IMR-90 (cell line): ENCODE results near the gene LTBP2. TPM values are rescaled to one million over a fixed set of nuclear protein-coding genes. Genes with fewer than 3 reads are reported as not detected.

ENCODE experiments used
- ATAC-seq: fragments of 200-7000 bp; cut with Tn5 transposase; 2 replicates; pipeline ENCODE4 v1.9.1; 2020; ENCODE audit warnings: low read depth, mild to moderate bottlenecking, moderate library complexity
- BruUV-seq: library from RNA; stranded (reverse); fragments of 400-500 nt; replicated peaks from 2 replicates; lab custom pipeline; 2021; lab: Mats Ljungman, UMichigan
- CTCF ChIA-PET: fragments of 300-600 bp; formaldehyde crosslinking; extraction: SDS; loops from one replicate; lab custom pipeline; 2021; ENCODE audit warnings: antibody characterized with exemption; lab: Yijun Ruan, JAX
- POLR2A ChIA-PET: fragments of 300-600 bp; sonication (Branson Sonifier 250); formaldehyde crosslinking; loops from one replicate; lab custom pipeline; 2022; ENCODE audit warnings: antibody characterized with exemption; ENCODE audit not compliant: unreplicated experiment; lab: Charles Lee
- DNase-seq: peaks from one replicate; pipeline ENCODE4 v3.0.0; 2013
- H2AFZ ChIP-seq: replicated peaks from 2 replicates; pipeline ENCODE3; 2013; ENCODE audit warnings: low read length, mild to moderate bottlenecking; ENCODE audit not compliant: poor library complexity
- H2AK5ac ChIP-seq: 2 replicates; pipeline ENCODE4 v1.6.1; 2013; ENCODE audit warnings: low read depth, low read length, inconsistent platforms
- H2AK9ac ChIP-seq: replicated peaks from 2 replicates; pipeline ENCODE3; 2013; ENCODE audit warnings: mild to moderate bottlenecking, low read depth, low read length, moderate library complexity; ENCODE audit not compliant: poor library complexity
- H2BK120ac ChIP-seq: 2 replicates; pipeline ENCODE4 v1.6.1; 2013; ENCODE audit warnings: low read depth, low read length, inconsistent platforms
- H2BK15ac ChIP-seq: 3 replicates; pipeline ENCODE4 v1.6.1; 2013; ENCODE audit warnings: low read depth, low read length, inconsistent platforms
- H2BK20ac ChIP-seq: 2 replicates; pipeline ENCODE4 v1.6.1; 2013; ENCODE audit warnings: low read depth, mild to moderate bottlenecking, inconsistent platforms, low read length, moderate library complexity
- H2BK5ac ChIP-seq: 2 replicates; pipeline ENCODE4 v1.6.1; 2013; ENCODE audit warnings: mild to moderate bottlenecking, low read depth, low read length, inconsistent platforms; ENCODE audit not compliant: poor library complexity, severe bottlenecking
- H3K14ac ChIP-seq: replicated peaks from 2 replicates; pipeline ENCODE4 v1.6.1; 2013; ENCODE audit warnings: low read depth, low read length, inconsistent platforms
- H3K18ac ChIP-seq: 2 replicates; pipeline ENCODE4 v1.6.1; 2013; ENCODE audit warnings: low read depth, low read length, control low read depth
- H3K23ac ChIP-seq: 2 replicates; pipeline ENCODE4 v1.6.1; 2013; ENCODE audit warnings: low read depth, low read length, inconsistent platforms
- H3K27ac ChIP-seq: 2 replicates; pipeline ENCODE4 v1.5.1; 2013; ENCODE audit warnings: mild to moderate bottlenecking, control low read depth, low read length; ENCODE audit not compliant: insufficient read depth
- H3K27me3 ChIP-seq: 2 replicates; pipeline ENCODE4 v1.6.1; 2013; ENCODE audit warnings: low read length; ENCODE audit not compliant: control insufficient read depth, insufficient read depth
- H3K36me3 ChIP-seq: 2 replicates; pipeline ENCODE4 v1.6.1; 2013; ENCODE audit warnings: low read length, mixed read lengths; ENCODE audit not compliant: control insufficient read depth, insufficient read depth
- H3K4ac ChIP-seq: 2 replicates; pipeline ENCODE4 v1.6.1; 2013; ENCODE audit warnings: low read depth, low read length, inconsistent platforms
- H3K4me1 ChIP-seq: 2 replicates; pipeline ENCODE4 v1.6.1; 2013; ENCODE audit warnings: low read length, mixed read lengths; ENCODE audit not compliant: control insufficient read depth, insufficient read depth
- H3K4me2 ChIP-seq: 2 replicates; pipeline ENCODE4 v1.6.1; 2013; ENCODE audit warnings: low read depth, mild to moderate bottlenecking, control low read depth, low read length, moderate library complexity
- H3K4me3 ChIP-seq: 2 replicates; pipeline ENCODE4 v1.5.1; 2013; ENCODE audit warnings: low read depth, mild to moderate bottlenecking, control low read depth, low read length, moderate library complexity; ENCODE audit not compliant: insufficient read depth
- H3K56ac ChIP-seq: 2 replicates; pipeline ENCODE4 v1.6.1; 2013; ENCODE audit warnings: low read length, inconsistent platforms; ENCODE audit not compliant: insufficient read depth; ENCODE audit errors: extremely low read depth
- H3K79me1 ChIP-seq, 2 experiments: 2 replicates each; pipeline ENCODE4 v1.6.1; 2013; ENCODE audit warnings: low read length in 2 of 2, inconsistent platforms in 1 of 2, low read depth in 1 of 2
- H3K9ac ChIP-seq: 2 replicates; pipeline ENCODE4 v1.6.1; 2013; ENCODE audit warnings: low read depth, low read length, control low read depth
- H3K9me1 ChIP-seq: 2 replicates; pipeline ENCODE4 v1.6.1; 2013; ENCODE audit warnings: low read length, inconsistent platforms; ENCODE audit not compliant: insufficient read depth
- H3K9me3 ChIP-seq: 2 replicates; pipeline ENCODE4 v1.6.1; 2013; ENCODE audit warnings: low read length; ENCODE audit not compliant: control insufficient read depth, insufficient read depth
- H4K20me1 ChIP-seq: 2 replicates; pipeline ENCODE4 v1.6.1; 2013; ENCODE audit warnings: low read length, inconsistent platforms; ENCODE audit not compliant: insufficient read depth
- H4K5ac ChIP-seq: 2 replicates; pipeline ENCODE4 v1.6.1; 2013; ENCODE audit warnings: mild to moderate bottlenecking, low read depth, low read length, control low read depth
- H4K8ac ChIP-seq, 2 experiments: 2 replicates each; pipeline ENCODE4 v1.6.1; 2013; ENCODE audit warnings: low read depth in 2 of 2, low read length in 2 of 2, control low read depth in 1 of 2, inconsistent platforms in 1 of 2
- H4K91ac ChIP-seq: 2 replicates; pipeline ENCODE4 v1.6.1; 2013; ENCODE audit warnings: low read depth, low read length, inconsistent platforms; ENCODE audit not compliant: insufficient read depth
- BHLHE40 ChIP-seq: fragments of 150-350 bp; IDR thresholded peaks from 2 replicates; pipeline ENCODE4 v1.6.1; 2016; ENCODE audit warnings: mild to moderate bottlenecking, low read depth, low read length
- CHD1 ChIP-seq: IDR thresholded peaks from 2 replicates; pipeline ENCODE4 v1.6.1; 2012; ENCODE audit warnings: low read depth, low read length, improper control_type of control experiment
- CTCF ChIP-seq: conservative IDR thresholded peaks from 2 replicates; pipeline ENCODE4 v1.5.1; 2012; ENCODE audit warnings: mild to moderate bottlenecking, low read depth, low read length, improper control_type of control experiment
- ELK1 ChIP-seq: fragments of 150-350 bp; IDR thresholded peaks from 2 replicates; pipeline ENCODE4 v1.6.1; 2016; ENCODE audit warnings: low read depth, mild to moderate bottlenecking, low read length, moderate library complexity, borderline replicate concordance
- FOS ChIP-seq: fragments of 150-350 bp; IDR thresholded peaks from 2 replicates; pipeline ENCODE4 v1.6.1; 2016; ENCODE audit warnings: low read depth, low read length
- MAFK ChIP-seq: IDR thresholded peaks from 2 replicates; pipeline ENCODE4 v1.6.1; 2012; ENCODE audit warnings: low read depth, low read length, improper control_type of control experiment
- MAZ ChIP-seq: IDR thresholded peaks from 2 replicates; pipeline ENCODE4 v1.6.1; 2012; ENCODE audit warnings: low read depth, mild to moderate bottlenecking, low read length, improper control_type of control experiment, moderate library complexity, borderline replicate concordance
- NFE2L2 ChIP-seq: fragments of 150-350 bp; IDR thresholded peaks from 2 replicates; pipeline ENCODE4 v1.6.1; 2016; ENCODE audit warnings: low read depth, mild to moderate bottlenecking, low read length
- POLR2A ChIP-seq: IDR thresholded peaks from 2 replicates; pipeline ENCODE4 v1.6.1; 2012; ENCODE audit warnings: mild to moderate bottlenecking, low read depth, low read length
- RAD21 ChIP-seq: IDR thresholded peaks from 2 replicates; pipeline ENCODE4 v1.6.1; 2012; ENCODE audit warnings: low read length, improper control_type of control experiment
- RCOR1 ChIP-seq: IDR thresholded peaks from 2 replicates; pipeline ENCODE4 v1.6.1; 2012; ENCODE audit warnings: mild to moderate bottlenecking, low read length, improper control_type of control experiment; ENCODE audit not compliant: insufficient replicate concordance
- RFX5 ChIP-seq: IDR thresholded peaks from 2 replicates; pipeline ENCODE4 v1.8.0; 2012; ENCODE audit warnings: low read depth, mild to moderate bottlenecking, low read length, moderate library complexity
- SMC3 ChIP-seq: fragments of 150-350 bp; IDR thresholded peaks from 2 replicates; pipeline ENCODE4 v1.6.1; 2016; ENCODE audit warnings: low read depth, mild to moderate bottlenecking, antibody characterized with exemption, low read length, moderate library complexity
- USF2 ChIP-seq: fragments of 150-350 bp; IDR thresholded peaks from 2 replicates; pipeline ENCODE4 v1.6.1; 2017; ENCODE audit warnings: mild to moderate bottlenecking, antibody characterized with exemption, low read length, low read depth
- WGBS, 2 experiments: methylation state at CpG; one replicate each; pipeline versions ENCODE4 v1.1.5 to v1.1.7; 2013; ENCODE audit warnings: missing lambda C conversion rate in 2 of 2; ENCODE audit not compliant: insufficient read length in 1 of 2; ENCODE audit errors: extremely low coverage in 2 of 2; 5-methylcytosine and 5-hydroxymethylcytosine counted together
- dilution Hi-C: fragments of 300-500 bp; cut with HindIII; formaldehyde crosslinking; loops from one replicate; pipeline ENCODE4 v1.14.3; 2018; ENCODE audit warnings: low sequenced_read_pairs; ENCODE audit not compliant: unreplicated experiment
- in situ Hi-C: fragments of 300-500 bp; cut with MboI; formaldehyde crosslinking; loops from 3 replicates; pipeline ENCODE4 v1.14.3; 2019; ENCODE audit warnings: low sequenced_read_pairs, inconsistent platforms, mixed read lengths
- intact Hi-C: fragments of 100-400 bp; cut with micrococcal nuclease; formaldehyde crosslinking; loops from 2 replicates; pipeline ENCODE4 v1.10.0; 2022
- polyA plus RNA-seq, 3 experiments: library from polyadenylated mRNA; depleted of rRNA; stranded (reverse); fragments of >200 nt; gene quantifications; 2 replicates each; pipeline ENCODE4 v1.2.3, GENCODE V29; 2012; ENCODE audit warnings: low replicate concordance in 1 of 3
- total RNA-seq: library from RNA; depleted of rRNA; stranded (reverse); fragments of >200 nt; gene quantifications from 2 replicates; pipeline ENCODE4 v1.2.3, GENCODE V29; 2012

LTBP2 gene
- total and polyA plus RNA-seq, 2 of the 4 experiments (the other 2 are of a cell fraction) = 23.8 to 79.3 TPM

GRCh38 chr14:74648601-74649000, 36.6 kb upstream of the LTBP2 start:
- H3K27ac ChIP-seq = no peak overlapping the region
- H2BK15ac ChIP-seq = no peak overlapping the region; the same call in 2 of the 3 replicates
- H4K5ac ChIP-seq = no peak overlapping the region
- H3K18ac ChIP-seq = no peak overlapping the region
- WGBS, 2 experiments = 20% methylated on average over 1 of the region's 7 CpGs; no CpG with 5 or more reads in 1 of the 2 experiments
- TF ChIP-seq RCOR1 (no peak), NFE2L2 (no peak), RAD21 (no peak), MAZ (no peak), POLR2A (no peak), ELK1 (no peak), MAFK (no peak), FOS (no peak), USF2 (no peak), BHLHE40 (no peak), SMC3 (no peak), CHD1 (no peak), RFX5 (no peak), CTCF (no peak)
- no peaks in the 10 kb centered on the region for H4K20me1 ChIP-seq
- ATAC-seq (no peak), DNase-seq (no peak)
- no TSS peak for BruUV-seq
- no peak overlapping the region for H2BK5ac ChIP-seq
- H3K9me1 ChIP-seq = peaks cover 41% of the 10 kb centered on the region
- H4K91ac ChIP-seq = peak overlapping the region; percentile 43; the same call in 1 of the 2 replicates
- H2AK5ac ChIP-seq = peak overlapping the region; percentile 40; the same call in 1 of the 2 replicates
- H2AK9ac ChIP-seq = no peak overlapping the region
- H3K79me1 ChIP-seq = peaks cover under 1 to 16% of the 10 kb centered on the region in 2 experiments; a peak in 3 of 4 replicates
- no peak overlapping the region for H3K56ac ChIP-seq
- H3K9me3 ChIP-seq = no peaks in the 10 kb centered on the region
- ChIA-PET CTCF (interaction anchor here (1.4 to 2.1 kb wide), 2 partner anchors 40 to 76 kb away, joined by 4 read pairs; no protein-coding TSS in a partner anchor), POLR2A (no interaction called here)
- no peaks in the 10 kb centered on the region for H3K27me3 ChIP-seq
- H3K23ac ChIP-seq = no peak overlapping the region
- dilution Hi-C loops (no loop called here), intact Hi-C loops (no loop called here), in situ Hi-C loops (no loop called here)
- no peaks in the 10 kb centered on the region for H3K36me3 ChIP-seq
- peak overlapping the region; percentile 11; the same call in 1 of the 2 replicates for H2BK120ac ChIP-seq
- peak overlapping the region; percentile 65; the same call in 1 of the 2 replicates for H3K14ac ChIP-seq
- peaks cover 35% of the 10 kb centered on the region for H3K4me1 ChIP-seq
- H3K4me2 ChIP-seq = no peak overlapping the region
- H3K4me3 ChIP-seq = no peak overlapping the region
- no peak overlapping the region for H3K9ac ChIP-seq
- H4K8ac ChIP-seq = peak overlapping the region in 1 of 2 experiments; percentile 57; a peak in 1 of 4 replicates
- H2AFZ ChIP-seq = peak overlapping the region; percentile 24
- H3K4ac ChIP-seq = peak overlapping the region; percentile 78
- H2BK20ac ChIP-seq = no peak overlapping the region
